ENCODE data around the gene EFNA5. TPM values are rescaled to one million over a fixed set of nuclear protein-coding genes. Genes with fewer than 3 reads are reported as not detected.
"Not testable (repeated sequence)": the region's sequence is repeated elsewhere in the genome, so short reads cannot be mapped to it uniquely, and the experiment has no call there.

The EFNA5 gene
- total and polyA plus RNA-seq, 4 donors = 0.14 to 0.93 (median 0.54) TPM

- Histone ChIP-seq H3K9me3 (ENCODE audit: control insufficient read depth in 4 of 4, low read length in 3 of 4) (no peaks in the 10 kb centered on the region), H3K36me3 (ENCODE audit: control insufficient read depth in 4 of 4, insufficient read depth in 3 of 4, low read depth in 1 of 4, low read length in 3 of 4) (no peaks in the 10 kb centered on the region), H3K4me3 (ENCODE audit: low read depth in 1 of 3, low read length in 3 of 3) (no peak overlapping the region), H3K27me3 (ENCODE audit: control insufficient read depth in 4 of 4, insufficient read depth in 4 of 4, low read length in 3 of 4) (no peaks in the 10 kb centered on the region), H3K4me1 (ENCODE audit: control insufficient read depth in 4 of 4, insufficient read depth in 4 of 4, low read length in 3 of 4) (no peaks in the 10 kb centered on the region), H3K27ac (ENCODE audit: low read depth in 1 of 2, low read length in 2 of 2) (no peak overlapping the region), H3K9ac (ENCODE audit: low read depth in 1 of 2, low read length in 2 of 2) (no peak overlapping the region)
- no peak for TF ChIP-seq TAF1 (conservative IDR thresholded peaks at IDR 0.05)
- 92% methylated on average over 3 of the region's 3 CpGs for WGBS
- no peak for DNase-seq (ENCODE audit: low spot score)
Measured at GRCh38 chr5:107457138-107457537, 213.6 kb downstream of the EFNA5 start.

DNA sequence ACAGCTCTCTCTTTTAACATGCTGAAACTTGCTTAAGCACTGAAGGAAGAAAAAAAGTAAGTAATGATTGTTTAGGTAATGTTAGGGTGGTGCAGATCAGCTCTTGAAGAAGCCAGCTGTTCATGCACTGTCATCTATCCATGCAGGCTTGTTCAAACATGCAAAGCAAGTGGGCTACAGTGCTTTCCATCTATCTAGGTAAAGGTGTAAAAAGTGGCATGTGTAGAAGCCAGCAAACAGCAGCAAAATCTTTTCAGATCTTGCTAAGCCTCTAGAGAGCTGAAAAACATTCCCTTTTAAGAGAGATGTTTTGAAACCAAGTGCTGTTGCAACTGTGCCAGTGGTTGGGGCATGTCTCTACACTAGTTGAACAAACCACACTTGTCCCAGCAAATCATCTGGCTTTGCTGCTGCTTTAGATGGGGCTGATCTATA lies 214.4 kb downstream of the EFNA5 start:
- Histone ChIP-seq H3K9ac (ENCODE audit: low read depth in 1 of 2, low read length in 2 of 2) (no peak overlapping the region), H3K4me3 (ENCODE audit: low read depth in 1 of 3, low read length in 3 of 3) (no peak overlapping the region), H3K27me3 (ENCODE audit: control insufficient read depth in 4 of 4, insufficient read depth in 4 of 4, low read length in 3 of 4) (no peaks in the 10 kb centered on the region), H3K36me3 (ENCODE audit: control insufficient read depth in 4 of 4, insufficient read depth in 3 of 4, low read depth in 1 of 4, low read length in 3 of 4) (no peaks in the 10 kb centered on the region), H3K9me3 (ENCODE audit: control insufficient read depth in 4 of 4, low read length in 3 of 4) (no peaks in the 10 kb centered on the region), H3K27ac (ENCODE audit: low read depth in 1 of 2, low read length in 2 of 2) (no peak overlapping the region), H3K4me1 (ENCODE audit: control insufficient read depth in 4 of 4, insufficient read depth in 4 of 4, low read length in 3 of 4) (no peaks in the 10 kb centered on the region)
- DNase-seq (ENCODE audit: low spot score) = no peak
- no peak for TF ChIP-seq HNF4G (IDR thresholded peaks at IDR 0.05)
- no peak for TF ChIP-seq ZBTB33 (IDR thresholded peaks at IDR 0.05)

DNA sequence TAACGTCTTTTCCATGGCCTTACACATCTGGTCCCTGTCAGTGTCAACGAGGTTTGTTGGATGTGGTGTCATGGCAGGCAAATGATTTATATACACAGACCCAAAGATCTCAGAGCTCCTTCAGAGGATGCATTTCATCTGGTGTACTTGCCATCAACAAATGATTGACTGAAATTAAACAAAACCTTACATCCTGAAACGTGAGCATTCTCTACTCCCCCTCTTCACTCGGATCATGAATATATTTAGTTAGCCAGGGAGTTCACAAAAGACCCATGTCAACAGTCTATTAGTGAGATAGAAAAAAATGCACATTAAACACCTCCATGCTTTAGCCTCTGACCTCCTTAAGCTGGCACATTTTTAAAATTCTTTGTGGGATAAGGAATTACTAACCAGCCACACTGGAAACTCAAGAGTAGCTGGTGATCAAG lies 215.6 kb downstream of the EFNA5 start:
- no peaks in the 10 kb centered on the region for H3K36me3 ChIP-seq (ENCODE audit: control insufficient read depth in 4 of 4, insufficient read depth in 3 of 4, low read depth in 1 of 4, low read length in 3 of 4)
- H3K27ac ChIP-seq (ENCODE audit: low read depth in 1 of 2, low read length in 2 of 2) = no peak overlapping the region
- H3K27me3 ChIP-seq (ENCODE audit: control insufficient read depth in 4 of 4, insufficient read depth in 4 of 4, low read length in 3 of 4) = no peaks in the 10 kb centered on the region
- no peaks in the 10 kb centered on the region for H3K9me3 ChIP-seq (ENCODE audit: control insufficient read depth in 4 of 4, low read length in 3 of 4)
- TF ChIP-seq YY1 (IDR thresholded peaks at IDR 0.05) (no peak), JUND (IDR thresholded peaks at IDR 0.05) (no peak), EGR1 (IDR thresholded peaks at IDR 0.05; ENCODE audit: low read depth in 2 of 2) (no peak), TAF1 (conservative IDR thresholded peaks at IDR 0.05) (no peak), REST (IDR thresholded peaks at IDR 0.05) (no peak), ZBTB33 (IDR thresholded peaks at IDR 0.05) (no peak), FOXA1 (IDR thresholded peaks at IDR 0.05) (no peak), SP1 (IDR thresholded peaks at IDR 0.05) (no peak)
- no peak overlapping the region for H3K9ac ChIP-seq (ENCODE audit: low read depth in 1 of 2, low read length in 2 of 2)
- H3K4me1 ChIP-seq (ENCODE audit: control insufficient read depth in 4 of 4, insufficient read depth in 4 of 4, low read length in 3 of 4) = no peaks in the 10 kb centered on the region
- WGBS = 60% methylated on average over 4 of the region's 4 CpGs
- no peak overlapping the region for H3K4me3 ChIP-seq (ENCODE audit: low read depth in 1 of 3, low read length in 3 of 3)
- no peak for DNase-seq (ENCODE audit: low spot score)

DNA sequence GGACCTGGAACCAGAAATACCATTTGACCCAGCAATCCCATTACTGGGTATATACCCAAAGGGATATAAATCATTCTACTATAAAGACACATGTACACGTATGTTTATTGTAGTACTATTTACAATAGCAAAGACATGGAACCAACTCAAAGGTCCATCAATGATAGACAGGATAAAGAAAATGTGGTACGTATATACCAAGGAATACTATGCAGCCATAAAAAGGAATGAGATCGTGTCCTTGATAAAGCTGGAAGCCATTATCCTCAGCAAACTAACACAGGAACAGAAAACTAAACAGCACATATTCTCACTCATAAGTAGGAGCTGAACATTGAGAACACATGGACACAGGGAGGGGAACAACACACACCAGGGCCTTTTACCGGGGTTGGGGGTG lies 218.9 kb downstream of the EFNA5 start:
- not testable (repeated sequence) for H3K27me3 ChIP-seq (ENCODE audit: control insufficient read depth in 4 of 4, insufficient read depth in 4 of 4, low read length in 3 of 4); H3K9ac ChIP-seq (ENCODE audit: low read depth in 1 of 2, low read length in 2 of 2); H3K36me3 ChIP-seq (ENCODE audit: control insufficient read depth in 4 of 4, insufficient read depth in 3 of 4, low read depth in 1 of 4, low read length in 3 of 4); H3K27ac ChIP-seq (ENCODE audit: low read depth in 1 of 2, low read length in 2 of 2); H3K9me3 ChIP-seq (ENCODE audit: control insufficient read depth in 4 of 4, low read length in 3 of 4); H3K4me3 ChIP-seq (ENCODE audit: low read depth in 1 of 3, low read length in 3 of 3); DNase-seq (ENCODE audit: low spot score); H3K4me1 ChIP-seq (ENCODE audit: control insufficient read depth in 4 of 4, insufficient read depth in 4 of 4, low read length in 3 of 4)
- 94% methylated on average over 4 of the region's 4 CpGs for WGBS

All from liver (tissue), 9 donors.